NCI-H146 treated with DMSO at 0.1 percent for 48 hours (cell line): ENCODE measurements around the gene GLRX.
"Not testable (repeated sequence)": the region's sequence is repeated elsewhere in the genome, so short reads cannot be mapped to it uniquely, and the experiment has no call there.

Source experiments
- DNase-seq: peaks from one replicate; lab custom pipeline; 2025; ENCODE audit not compliant: unreplicated experiment; lab: John Stamatoyannopoulos, UW

The GLRX gene

DNA sequence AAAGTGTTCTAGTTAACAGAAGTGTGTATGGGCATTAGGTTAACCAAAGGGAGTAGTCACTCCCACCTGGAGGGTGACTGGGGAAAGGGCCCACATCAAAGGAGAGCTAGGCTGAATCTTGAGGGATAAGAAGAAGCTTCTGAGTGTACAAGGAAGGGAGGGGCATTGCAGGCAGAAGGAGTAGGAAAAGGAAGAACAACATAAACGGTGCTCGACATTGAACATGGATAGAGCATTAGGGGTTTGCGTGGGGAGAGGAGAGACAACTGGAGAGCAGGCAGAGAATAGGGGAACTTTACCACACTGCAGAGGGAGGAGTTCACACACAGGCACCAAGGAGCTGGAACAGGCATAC lies 5.3 kb upstream of the GLRX start:
- DNase-seq: no peak

DNA sequence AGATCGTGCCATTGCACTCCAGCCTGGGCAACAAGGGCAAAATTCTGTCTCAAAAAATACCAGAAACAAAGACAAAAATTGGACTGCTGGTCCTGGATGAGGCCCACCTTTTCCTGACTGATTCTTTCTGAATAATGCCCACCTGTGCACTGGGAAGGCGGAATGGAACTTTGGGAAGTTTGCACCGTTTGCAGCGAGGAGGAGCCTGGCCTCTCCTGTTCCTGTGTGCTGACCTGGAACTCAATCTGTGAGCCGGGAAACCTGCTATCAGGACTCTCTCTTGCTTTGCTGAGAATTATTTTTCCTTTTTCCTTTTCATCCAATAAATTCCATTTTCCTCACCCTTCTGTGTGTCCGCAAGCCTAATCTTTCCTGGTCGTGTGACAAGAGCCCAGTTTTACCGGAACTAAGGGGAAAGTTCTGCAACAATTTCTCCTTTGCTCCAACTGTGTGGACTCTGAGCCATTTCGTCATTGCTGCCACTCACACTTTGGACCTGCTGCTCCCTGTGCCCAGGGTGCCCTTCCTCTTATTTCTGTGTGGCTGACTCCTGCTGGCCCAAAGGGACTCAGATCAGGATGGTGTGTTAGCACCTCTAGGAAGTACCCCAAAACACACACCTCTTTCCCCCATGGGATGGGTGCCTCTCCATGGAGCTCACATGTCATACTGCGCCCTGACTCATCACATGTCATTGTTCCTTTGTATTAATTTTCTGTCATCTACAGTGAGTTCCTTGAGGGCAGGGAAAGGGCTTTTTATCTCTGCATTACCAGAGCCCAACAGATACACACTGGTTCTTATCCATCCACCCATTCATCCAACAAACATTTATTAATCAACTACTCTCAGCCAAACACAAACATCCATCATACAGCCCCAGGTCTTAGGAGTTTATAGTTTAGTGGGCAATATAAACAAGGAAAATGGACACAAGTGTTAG lies 4.7 kb upstream of the GLRX start:
- DNase-seq: no peak

DNA sequence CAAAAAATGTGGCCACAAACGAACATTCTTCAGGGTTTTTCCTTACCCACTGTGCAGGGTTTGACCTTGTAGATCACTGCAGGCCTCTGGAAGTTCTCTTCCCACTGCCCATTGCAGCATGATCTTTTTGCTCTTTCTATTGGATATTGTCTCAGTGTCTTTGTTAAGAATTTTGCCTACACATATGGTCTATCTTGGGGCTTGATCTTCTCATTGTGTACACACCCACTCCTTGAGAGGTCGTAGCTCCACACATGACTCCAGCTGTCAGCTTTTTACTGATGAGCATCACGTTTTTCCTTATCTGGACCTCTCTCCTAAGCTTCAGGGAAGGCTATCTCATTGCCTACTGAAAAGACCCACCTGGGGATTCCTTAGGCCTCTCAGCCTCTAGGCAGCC lies 3.0 kb upstream of the GLRX start:
- DNase-seq: no peak

- no peak for DNase-seq
Observed at GRCh38 chr5:95824747-95825146, 2.2 kb upstream of the GLRX start.

DNA sequence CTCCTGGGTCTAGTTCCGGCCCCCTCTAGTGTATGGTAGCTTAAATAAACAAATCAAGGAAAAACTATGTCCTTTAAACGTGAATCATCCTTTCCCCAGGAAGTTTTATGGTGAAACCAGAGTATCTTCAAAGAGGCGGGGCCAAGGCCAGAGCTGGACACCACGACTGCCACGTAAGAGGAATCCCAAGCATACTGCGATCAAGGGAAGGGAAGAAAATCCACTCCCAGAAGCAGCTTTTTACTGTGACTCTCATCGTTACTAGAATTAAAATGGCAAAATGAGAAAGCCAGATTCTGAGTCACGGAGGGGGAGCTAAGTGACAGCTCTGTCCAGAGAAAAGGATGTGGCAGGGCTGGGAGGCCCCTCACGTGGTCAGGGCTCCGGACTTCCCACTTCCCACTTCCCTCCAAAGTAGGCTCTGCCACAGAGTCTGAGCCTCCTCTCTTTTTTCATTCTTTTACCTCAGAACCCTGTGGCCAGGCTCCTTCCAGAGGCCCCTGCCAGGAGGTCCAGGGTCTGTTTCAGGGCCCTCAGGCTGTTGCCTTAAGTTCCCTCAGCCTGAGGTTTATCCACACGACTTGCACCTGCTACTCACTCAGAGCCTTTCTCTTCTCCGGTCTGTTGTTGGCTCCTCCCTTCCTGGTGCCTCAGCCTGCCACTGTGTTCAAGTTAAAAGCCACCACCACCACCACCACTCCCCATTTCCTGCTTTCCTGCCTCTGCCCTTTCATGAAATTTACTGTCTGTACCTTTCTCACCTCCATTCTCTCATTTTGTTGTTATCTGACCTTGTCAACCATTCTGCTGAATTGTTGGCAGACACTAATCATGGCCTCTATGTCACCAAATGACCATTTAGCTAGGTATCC lies 1.4 kb upstream of the GLRX start:
- DNase-seq: peak; percentile 23

- no peak for DNase-seq
Observed at GRCh38 chr5:95823218-95823737, 752 bp upstream of the GLRX start.

GRCh38 chr5:95822043-95822541 lies 434 bp downstream of the GLRX start:
- no peak for DNase-seq

DNA sequence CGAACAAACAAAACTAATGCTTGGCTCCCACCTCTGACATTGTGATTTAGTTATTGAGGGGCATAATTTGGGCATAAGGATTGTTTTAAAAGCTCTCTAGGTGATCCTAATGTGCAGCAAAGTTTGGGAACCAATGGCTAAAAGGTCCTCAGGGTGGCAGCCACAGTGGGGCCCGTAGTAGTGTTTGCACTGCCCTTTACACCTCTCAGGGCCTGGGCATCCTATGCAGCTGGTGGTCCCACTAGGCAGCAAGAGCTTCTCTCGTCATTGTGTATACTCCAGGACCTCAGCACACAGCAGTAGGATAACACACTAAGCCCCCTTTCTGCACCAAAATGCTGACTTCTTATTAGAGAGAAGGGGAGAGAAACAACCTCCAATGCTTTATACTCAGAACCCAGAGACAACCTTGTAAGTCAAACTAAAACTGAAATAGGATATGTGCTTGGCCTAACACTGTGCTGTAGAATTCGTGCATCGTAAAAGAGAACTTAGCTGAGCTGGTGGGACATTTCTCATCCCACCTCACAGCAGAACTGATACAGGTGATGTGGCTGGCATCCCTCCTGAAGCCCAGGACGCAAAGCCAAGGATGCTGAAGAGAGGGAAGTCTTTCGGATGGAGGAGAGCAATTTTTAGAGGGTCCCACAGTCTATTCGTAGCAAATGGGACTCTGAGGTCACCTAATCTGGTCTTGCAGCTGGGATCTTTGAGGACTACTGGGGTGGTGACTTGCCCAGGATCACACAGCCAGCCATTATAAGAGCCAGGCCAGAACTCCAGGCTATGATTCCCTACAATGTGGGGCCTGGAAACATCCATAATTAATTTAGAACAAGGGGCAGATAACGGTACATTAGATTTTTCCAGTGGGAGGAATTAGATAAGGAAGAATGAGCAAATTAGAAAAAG lies 1.2 kb downstream of the GLRX start:
- DNase-seq: no peak

- DNase-seq: no peak
Observed at GRCh38 chr5:95818181-95819147, 4.1 kb downstream of the GLRX start.

DNA sequence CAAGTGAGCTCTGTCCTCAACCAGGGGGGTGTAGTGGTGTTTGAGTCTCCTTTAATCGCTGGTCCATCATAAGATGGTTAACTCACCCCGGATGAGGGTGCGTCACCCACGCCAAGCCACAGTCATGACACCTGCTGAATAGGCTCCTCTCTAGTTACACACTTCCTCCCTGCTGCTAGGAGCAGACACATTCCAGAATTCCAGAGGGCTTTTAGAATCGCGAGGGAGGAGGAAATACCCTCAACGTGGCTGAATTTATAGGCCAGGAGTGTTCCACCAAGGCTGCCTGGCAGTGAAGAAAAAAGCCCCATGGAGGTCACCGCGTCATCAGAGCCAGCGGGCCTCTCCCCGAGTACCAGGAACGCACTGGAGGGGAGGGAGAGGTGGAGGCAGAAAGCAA lies 5.1 kb downstream of the GLRX start:
- no peak for DNase-seq

DNA sequence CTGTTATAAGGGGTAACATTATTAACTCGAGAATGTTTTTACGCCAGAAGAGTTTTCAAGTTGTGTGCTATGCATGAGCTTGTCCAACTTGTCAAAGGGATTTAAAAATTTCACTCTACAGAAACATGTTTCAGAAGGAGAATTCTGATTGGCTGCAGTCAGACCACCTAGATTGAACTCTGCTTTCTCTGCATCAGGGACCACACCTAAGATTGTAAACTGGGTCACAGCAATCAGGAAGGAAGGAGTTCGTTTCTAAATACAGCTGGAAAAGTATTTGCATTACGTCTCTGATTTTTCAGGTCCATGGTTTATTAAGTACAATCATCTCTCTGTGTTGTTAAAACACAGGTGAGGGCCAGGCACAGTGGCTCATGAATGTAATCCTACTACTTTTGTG lies 5.8 kb downstream of the GLRX start:
- DNase-seq: no peak

DNA sequence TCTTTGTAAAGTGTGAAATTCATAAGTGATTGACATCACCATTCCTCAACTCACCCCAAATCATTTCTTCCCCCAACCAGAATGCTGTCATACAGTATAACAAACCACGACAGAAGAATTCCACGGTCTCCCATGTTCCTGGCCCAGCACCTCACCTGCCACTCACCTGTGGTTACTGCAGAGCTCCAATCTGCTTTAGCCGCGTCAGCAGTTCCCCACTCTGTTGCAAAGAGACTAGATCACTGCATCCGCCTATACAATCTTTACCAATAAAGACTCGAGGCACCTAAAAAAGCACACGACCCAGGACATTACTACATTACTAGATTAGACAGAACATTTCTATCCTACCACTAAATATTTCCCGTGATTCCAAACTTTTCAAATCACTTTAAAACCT lies 6.2 kb downstream of the GLRX start:
- DNase-seq: no peak

DNA sequence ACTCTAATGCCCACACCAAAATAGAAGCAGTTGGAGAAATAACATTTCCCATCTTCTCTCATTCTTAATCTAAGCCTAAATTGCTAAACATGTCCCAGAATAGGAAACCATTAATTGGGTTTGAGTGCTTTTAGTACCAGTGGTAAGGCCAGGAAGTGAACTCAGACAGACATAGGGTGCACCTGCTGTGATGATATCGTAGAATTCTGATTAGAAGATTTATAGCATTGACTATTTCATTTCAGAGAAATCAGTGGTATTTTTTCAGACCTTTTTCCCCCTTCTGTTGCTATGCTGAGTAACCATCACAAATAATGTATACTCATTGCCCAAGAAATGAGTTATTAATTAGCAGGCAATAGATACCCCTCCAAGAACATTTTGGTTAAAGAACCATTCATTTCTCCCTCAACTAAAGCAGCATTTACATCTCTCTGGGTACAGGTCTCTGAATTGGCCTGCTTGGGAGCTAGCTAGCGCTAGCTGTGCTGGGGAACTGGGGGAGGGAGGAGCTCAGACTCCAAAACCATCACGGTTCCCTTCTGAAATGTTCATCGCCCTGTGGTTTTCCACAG lies 7.3 kb downstream of the GLRX start:
- no peak for DNase-seq

GRCh38 chr5:95813035-95813434 lies 9.5 kb downstream of the GLRX start:
- DNase-seq: not testable (repeated sequence)

- DNase-seq: no peak
Observed at GRCh38 chr5:95812074-95812471, 10.5 kb downstream of the GLRX start.

DNA sequence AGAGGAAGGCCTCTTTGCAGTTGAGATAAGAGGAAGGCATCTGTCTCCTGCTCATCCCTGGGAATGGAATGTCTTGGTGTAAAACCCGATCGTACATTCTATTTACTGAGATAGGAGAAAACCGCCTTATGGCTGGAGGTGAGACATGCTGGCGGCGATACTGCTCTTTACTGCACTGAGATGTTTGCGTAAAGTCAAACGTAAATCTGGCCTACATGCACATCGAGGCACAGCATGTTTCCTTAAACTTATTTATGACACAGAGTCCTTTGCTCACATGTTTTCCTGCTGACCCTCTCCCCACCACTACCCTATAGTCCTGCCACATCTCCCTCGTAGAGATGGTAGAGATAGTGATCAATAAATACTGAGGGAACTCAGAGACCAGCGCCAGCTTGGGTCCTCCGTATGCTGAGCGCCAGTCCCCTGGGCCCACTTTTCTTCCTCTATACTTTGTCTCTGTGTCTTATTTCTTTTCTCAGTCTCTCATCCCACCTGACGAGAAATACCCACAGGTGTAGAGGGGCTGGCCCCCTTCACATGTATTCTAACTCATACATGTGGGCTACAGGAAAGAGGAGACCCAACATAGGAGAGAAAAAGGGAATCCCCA lies 11.0 kb downstream of the GLRX start:
- DNase-seq: not testable (repeated sequence)

- not testable (repeated sequence) for DNase-seq
Observed at GRCh38 chr5:95811126-95811423, 11.5 kb downstream of the GLRX start.

- no peak for DNase-seq
Observed at GRCh38 chr5:95810305-95811125, 12.0 kb downstream of the GLRX start.
